Measurements from ENCODE around the gene KNDC1.
"Not testable (repeated sequence)": the region's sequence is repeated elsewhere in the genome, so short reads cannot be mapped to it uniquely, and the experiment has no call there.

Gene KNDC1

DNA sequence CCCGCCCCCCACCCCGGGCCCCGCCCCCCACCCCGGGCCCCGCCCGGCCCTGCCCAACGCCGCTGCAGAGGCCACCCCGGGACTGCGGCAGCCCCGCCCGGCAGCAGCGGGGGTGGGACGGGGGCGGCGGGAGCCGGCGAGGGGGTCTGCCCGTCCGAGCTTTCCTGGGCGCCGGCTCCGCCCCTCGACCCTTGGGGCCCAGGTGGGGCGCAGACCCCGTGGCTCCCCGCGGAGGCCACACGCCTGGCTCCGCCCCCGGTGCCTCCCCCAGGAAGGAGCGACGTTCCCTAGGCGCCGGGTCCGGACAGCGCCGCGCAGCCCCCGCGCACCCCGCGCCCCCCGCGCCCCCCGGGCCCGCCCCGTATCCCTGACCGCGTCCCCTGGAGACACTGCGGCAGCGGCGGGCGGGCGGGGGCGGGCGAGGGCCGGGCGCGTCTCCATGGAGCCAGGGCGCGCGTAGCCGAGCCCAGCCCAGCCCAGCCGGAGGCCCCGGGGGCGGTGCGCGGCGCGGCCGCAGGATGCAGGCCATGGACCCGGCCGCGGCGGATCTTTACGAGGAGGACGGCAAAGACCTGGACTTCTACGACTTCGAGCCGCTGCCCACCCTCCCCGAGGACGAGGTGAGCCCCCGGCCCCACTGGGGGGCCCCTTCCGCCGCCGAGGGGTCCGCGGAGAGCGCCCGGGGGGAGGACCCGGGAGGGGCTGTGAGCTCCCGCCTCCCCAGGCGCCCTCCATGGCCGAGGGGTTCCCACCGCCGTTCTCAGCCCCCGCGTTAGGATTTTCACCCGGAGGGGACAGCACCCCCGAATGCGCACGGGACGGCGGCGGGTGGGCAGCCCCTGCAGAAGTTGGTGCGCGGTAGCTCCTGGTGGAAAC is at the start of gene KNDC1:
Gene KNDC1, plus strand, starts transcription at position 270 of the 876 bp plus-strand sequence. Its CDS starts 249 bp downstream, at position 519.
- DNase-seq (ENCODE audit: low read depth in 3 of 3, low spot score in 1 of 3) = no peak

DNA sequence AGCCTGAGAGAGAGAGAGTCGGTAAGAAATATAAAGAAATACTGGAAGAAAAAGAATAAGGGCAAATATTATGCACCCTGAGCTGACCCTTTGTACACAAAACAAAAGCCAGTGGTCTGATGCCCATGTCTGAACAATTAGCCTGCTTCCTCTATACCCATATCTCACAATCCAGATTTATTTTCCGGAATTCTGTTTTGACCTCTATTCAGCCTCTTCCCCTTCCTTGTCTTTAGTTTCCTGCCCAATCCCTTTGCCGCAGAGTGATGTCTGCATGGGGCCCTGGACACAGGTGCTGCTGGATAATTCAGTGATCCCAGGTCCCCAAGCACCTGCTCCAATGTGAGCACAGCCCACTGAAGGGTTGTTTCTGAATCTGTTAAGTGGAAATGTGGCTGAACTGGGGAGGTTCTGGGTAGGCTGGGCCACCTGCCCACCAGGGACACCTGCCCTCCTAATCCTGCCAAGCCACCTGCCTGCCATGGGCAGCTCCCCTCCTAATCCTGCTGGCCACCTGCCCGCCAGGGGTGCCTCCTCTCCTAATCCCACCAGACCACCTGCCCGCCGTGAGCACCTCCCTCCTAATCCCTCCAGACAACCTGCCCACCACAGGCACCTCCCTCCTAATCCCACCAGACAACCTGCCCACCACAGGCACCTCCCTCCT is 49.3 kb upstream of the KNDC1 start:
- DNase-seq (ENCODE audit: low read depth in 3 of 3, low spot score in 1 of 3) = no peak

- DNase-seq (ENCODE audit: low read depth in 3 of 3, low spot score in 1 of 3) = not testable (repeated sequence)
These were observed 48.4 kb upstream of the KNDC1 start for GRCh38 chr10:133111640-133112039.

DNA sequence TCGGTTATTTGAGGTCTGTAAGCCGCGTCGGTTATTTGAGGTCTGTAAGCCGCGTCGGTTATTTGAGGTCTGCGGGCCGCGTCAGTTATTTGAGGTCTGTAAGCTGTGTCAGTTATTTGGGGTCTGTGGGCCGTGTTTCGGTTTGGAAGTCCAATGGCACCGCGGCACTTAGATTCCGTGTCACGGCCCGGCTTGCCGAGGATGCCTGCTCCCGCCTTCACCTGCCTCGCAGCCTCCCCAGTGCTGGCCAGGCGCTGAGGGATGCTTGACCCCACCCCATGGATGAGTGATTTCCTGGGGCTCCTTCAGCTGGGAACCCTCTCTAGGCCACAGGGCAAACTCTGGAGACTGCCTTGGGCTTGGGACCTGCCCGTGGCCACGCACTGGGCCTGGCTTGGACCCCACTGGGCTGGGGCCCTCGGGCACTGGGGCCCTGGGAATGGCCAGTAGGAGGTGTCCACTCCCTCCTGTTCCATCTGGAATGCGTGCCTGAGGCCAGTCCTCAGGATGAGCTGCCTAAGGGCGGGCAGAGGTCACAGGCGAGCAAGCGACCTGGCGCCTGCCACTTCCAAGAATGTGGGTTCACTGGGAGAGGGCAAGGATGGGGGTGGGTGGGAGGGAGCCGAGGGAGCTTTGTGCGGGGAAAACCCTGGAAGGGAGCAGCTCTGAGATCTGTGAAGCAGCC is 46.7 kb upstream of the KNDC1 start:
- no peak for DNase-seq (ENCODE audit: low read depth in 3 of 3, low spot score in 1 of 3)

DNA sequence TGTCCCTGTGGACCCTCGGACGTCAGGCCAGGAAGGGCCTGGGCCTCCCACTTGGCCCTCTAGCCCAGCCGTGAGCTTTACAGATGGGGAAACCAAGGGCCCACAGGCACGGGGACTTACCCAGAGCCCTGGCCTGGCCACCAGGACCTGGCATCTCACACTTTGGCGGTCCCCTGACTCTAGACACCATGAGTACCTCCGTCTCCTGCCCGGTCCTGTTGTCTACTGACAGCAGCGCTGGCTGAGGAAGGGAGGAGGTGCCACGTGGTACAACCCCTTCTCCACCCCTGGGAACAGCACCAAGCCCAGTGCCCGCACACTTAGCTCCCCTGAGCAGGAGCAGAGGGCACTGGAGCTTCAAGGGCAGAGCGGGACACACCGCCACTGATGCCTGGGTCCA is 46.2 kb upstream of the KNDC1 start:
- no peak for DNase-seq (ENCODE audit: low read depth in 3 of 3, low spot score in 1 of 3)

DNA sequence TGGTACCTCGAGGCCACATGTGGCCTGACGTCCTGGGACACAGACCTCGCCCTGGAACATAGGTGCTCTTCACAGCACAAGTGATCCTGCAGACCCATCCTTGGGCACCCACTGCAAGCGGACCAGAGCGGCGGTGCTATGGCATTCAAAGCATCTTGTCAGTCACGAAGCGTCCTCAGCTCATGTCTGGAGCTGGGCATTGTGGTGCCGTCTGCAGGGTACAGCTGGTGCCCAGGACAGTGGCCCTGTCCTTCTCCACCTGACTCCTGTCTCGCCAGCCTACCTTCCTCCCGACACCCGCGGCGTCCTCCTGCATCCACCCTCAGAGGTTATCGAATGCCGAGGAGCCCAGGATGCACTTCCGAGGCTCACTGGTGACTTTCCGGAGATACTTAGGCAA is 45.8 kb upstream of the KNDC1 start:
- no peak for DNase-seq (ENCODE audit: low read depth in 3 of 3, low spot score in 1 of 3)

GRCh38 chr10:133114726-133115452 is 45.1 kb upstream of the KNDC1 start:
- no peak for DNase-seq (ENCODE audit: low read depth in 3 of 3, low spot score in 1 of 3)

DNA sequence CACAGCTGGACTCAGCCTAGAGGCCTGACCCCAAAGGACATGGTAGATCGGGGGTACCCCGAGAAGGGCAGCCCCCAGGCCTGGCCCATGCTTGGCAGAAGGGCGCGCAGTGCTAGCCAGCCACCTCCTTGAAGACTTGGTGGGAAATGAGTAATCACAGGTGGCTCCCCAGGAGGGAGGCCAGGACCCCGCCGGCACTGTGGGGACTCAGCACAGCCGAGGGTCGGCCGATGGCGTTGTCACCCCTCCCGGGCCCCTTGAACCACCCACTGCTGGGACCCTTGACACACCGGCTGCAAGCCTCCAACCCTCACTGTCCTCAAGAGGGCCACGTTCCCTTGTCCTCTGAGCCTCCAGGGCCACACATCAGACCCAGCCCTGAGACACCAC is 44.6 kb upstream of the KNDC1 start:
- no peak for DNase-seq (ENCODE audit: low read depth in 3 of 3, low spot score in 1 of 3)

- DNase-seq (ENCODE audit: low read depth in 3 of 3, low spot score in 1 of 3) = no peak
These were observed 44.0 kb upstream of the KNDC1 start for GRCh38 chr10:133115976-133116375.

DNA sequence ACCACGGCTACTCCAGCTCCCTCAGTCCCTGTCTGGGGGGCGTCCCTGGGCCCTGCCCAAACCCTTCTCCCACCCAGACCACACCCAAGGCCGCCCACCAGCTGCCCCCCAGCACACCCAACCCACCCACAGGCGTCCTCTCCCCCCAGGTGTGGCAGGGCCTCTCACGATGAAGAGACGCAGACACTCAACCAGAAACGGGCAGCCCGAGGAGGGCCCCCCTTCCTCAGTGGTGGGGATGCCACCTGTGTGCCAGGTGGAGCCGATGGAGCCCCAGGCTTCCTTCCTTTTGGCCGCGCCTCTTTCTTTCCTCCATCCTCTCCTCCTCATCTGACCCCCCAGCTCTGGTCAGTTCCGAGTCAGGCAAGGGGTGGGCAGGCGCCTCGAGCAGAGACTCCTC is 43.6 kb upstream of the KNDC1 start:
- DNase-seq (ENCODE audit: low read depth in 3 of 3, low spot score in 1 of 3) = no peak

DNA sequence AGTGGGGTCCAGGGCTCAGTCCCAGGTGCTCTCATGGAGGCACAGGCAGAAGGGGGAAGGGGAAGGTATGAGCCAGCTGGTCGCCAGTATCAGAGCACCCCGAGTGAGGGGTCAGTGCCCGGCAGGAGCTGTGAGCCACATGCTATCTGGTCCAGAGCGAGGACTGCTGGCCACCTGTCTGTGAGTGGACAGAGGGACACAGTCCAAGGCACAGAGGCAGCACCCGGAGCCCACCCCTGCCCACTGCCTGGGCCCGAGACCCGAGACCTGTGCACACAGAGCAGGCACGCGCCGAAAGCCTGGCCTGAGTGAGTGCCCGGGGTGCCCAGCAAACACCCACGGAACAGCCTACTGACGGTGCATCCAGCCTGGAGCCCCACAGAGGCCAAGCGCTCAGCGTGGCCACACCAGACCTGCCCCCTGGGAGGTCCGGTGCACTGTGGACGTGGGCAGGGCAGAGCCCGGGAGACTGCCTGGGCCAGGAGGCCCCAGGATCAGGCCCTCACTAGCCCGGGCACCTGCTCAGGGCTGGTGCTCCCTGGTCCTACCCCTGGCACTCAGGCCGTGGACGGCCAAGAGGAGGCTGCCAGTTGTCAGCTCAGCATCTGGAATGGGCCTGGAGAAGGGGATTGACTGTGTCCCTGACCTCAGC is 42.9 kb upstream of the KNDC1 start:
- DNase-seq (ENCODE audit: low read depth in 3 of 3, low spot score in 1 of 3) = no peak

GRCh38 chr10:133117688-133118071 is 42.3 kb upstream of the KNDC1 start:
- DNase-seq (ENCODE audit: low read depth in 3 of 3, low spot score in 1 of 3) = no peak

DNA sequence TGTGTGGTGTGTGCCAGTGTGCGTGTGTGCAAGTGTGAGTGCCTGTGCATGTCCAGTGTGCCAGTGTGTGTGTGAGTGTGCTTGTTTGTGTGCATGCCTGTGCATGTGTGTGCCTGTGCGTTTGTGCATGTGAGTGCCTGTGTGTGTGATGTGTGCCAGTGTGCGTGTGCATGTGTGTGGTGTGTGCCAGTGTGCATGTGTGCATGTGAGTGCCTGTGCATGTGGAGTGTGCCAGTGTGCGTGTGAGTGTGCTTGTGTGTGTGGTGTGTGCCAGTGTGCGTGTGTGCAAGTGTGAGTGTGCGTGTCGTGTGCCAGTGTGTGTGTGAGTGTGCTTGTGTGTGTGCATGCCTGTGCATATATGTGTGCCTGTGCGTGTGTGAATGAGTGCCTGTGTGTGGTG is 38.5 kb upstream of the KNDC1 start:
- no peak for DNase-seq (ENCODE audit: low read depth in 3 of 3, low spot score in 1 of 3)

DNA sequence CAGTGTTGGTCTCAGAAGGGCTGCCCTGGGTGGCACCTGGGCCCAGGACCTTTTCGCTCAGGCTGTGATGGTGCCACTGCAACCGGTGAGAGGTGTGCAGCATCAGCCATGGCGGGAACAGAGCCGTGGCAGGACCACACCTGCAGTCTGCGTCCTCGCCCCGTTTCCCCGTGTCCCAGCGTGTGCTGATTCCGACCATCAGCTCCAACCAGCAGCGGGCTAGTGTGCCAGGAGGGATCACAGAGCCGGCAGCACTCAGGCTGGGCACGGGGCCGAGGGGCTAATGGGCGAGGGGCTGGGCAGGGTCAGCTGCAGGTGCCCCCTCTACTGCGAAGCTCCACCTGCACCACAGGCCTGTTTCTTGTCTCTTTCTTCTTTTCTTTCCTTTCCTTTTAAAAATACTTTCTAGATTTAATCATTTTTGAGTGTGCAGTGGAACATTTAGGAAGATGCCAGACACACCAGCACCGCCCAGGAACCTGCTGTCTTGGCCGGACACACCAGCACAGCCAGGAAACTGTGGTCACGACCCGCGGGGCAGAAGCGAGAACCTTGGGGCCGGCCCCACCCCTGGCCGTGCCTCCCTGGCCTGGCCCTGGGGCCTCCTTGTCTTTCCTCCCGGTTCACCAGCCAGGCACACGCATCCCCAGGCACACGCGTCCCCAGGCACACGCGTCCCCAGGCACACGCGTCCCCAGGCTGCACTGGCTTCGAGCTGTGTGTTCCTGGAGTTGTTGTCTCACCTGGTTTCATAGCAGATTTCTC is 37.7 kb upstream of the KNDC1 start:
- no peak for DNase-seq (ENCODE audit: low read depth in 3 of 3, low spot score in 1 of 3)

GRCh38 chr10:133123050-133123745 is 36.8 kb upstream of the KNDC1 start:
- no peak for DNase-seq (ENCODE audit: low read depth in 3 of 3, low spot score in 1 of 3)

DNA sequence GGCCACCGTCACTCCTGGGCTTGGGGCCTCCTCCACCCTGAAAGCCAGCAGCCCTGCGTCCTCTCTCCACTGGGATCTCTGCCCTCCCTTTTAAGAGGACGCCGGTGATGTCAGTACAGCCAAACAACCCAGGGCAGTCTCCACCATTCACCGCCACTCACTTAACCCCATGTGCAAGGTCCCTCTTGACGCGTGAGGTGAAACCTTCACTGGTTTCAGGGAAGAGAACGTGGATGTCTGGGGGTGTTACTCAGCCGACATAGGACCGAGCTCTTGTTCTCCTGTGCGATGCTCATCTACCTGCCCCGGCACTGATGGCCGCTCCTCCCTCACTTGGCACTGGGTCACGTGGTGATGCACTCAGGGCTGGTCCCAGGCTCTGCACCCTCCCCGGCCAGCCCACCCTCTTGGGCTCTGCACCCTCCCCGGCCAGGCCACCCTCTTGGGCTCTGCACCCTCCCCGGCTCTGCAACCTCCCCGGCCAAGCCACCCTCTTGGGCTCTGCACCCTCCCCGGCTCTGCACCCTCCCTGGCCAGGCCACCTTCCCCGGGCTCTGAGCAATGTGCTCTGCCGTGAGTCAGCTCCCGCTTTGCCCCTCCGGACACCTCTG is 36.2 kb upstream of the KNDC1 start:
- DNase-seq (ENCODE audit: low read depth in 3 of 3, low spot score in 1 of 3) = no peak

GRCh38 chr10:133124357-133125211 is 35.4 kb upstream of the KNDC1 start:
- no peak for DNase-seq (ENCODE audit: low read depth in 3 of 3, low spot score in 1 of 3)

DNA sequence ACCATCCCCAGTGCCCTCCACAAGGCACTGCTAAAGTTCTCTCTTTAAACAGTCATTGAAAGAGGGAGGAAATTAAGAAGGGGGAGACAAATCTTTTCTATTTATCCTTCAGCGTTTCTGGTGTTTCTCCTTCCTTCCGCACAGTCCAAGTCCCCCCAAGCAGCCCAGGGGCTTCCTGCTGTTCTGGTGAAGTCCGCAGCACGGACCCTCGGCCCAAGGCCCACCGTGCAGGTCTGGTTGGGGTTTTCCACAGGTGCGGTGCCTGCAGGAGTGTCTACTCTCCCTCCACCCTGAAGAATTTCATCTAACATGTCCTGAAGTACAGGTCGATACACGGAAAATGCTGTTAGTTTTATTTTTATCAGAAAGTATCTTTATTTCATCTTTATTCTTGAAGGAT is 34.1 kb upstream of the KNDC1 start:
- DNase-seq (ENCODE audit: low read depth in 3 of 3, low spot score in 1 of 3) = no peak
